DMS 273 (cell line): ENCODE data around the gene HAX1.
"Not testable (repeated sequence)": the region's sequence is repeated elsewhere in the genome, so short reads cannot be mapped to it uniquely, and the experiment has no call there.

Experiments
- DNase-seq: peaks from one replicate; lab custom pipeline; 2025; ENCODE audit not compliant: unreplicated experiment; lab: John Stamatoyannopoulos, UW

The HAX1 gene

DNA sequence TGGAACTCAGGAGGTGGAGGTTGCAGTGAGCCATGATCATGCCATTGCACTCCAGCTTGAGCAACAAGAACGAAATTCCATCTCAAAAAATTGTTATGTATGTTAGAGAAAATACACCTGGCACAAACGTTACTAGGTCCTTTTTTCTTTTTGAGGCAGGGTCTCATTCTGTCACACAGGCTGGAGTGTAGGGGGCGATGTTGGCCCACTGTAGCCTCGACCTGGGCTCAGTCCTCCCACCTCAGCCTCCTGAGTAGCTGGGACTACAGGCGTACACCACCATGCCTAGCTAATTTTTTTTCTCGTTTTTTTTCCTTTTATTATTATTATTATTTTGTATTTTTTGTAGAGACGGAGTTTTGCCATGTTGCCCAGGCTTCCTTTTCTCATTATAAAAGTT, 4.4 kb downstream of the HAX1 start:
- peak; percentile 20 for DNase-seq

DNA sequence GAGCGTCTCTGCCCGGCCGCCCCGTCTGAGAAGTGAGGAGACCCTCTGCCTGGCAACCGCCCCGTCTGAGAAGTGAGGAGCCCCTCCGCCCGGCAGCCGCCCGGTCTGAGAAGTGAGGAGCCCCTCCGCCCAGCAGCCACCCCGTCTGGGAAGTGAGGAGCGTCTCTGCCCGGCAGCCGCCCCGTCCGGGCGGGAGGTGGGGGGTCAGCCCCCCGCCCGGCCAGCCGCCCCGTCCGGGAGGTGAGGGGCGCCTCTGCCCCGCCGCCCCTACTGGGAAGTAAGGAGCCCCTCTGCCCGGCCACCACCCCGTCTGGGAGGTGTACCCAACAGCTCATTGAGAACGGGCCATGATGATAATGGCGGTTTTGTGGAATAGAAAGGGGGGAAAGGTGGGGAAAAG, 15.2 kb downstream of the HAX1 start:
- DNase-seq, result not testable (repeated sequence)

DNA sequence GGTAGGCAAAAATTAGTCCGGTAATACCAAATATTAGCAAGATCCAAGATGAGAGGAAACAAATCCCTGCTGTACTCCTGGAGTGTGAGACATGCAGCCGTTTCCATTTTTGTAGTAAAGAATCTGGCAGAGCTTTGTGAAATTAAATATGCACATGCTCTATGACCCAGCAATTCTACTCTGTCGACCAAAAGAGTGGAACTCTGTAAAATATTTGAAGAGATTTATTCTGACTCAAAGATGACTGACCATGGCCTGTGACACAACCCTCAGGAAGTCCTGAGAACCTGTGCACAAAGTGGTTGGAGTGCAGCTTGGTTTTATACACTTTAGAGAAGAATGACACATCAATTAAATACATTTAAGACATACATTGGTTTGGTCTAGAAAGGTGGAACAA, 16.2 kb downstream of the HAX1 start:
- DNase-seq, result no peak

DNA sequence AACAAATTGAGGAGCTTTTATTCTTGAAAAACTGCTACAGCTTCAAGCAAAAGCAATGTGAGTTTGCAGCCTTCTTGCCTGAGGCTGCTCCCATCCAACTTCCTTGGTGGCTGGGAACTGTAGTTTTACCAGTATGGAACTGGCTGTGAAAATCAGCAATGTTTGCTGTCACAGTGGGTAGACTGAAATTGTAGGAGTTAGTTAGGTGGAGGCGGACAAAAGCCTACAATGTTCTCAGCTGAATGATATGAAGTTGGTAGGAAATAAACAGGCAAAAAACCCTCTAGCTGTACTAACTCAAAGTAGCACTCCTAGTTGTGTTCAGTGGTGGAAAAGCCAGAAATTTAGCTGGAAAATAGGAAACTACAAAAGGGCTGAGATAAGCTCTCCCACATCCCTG, 18.5 kb downstream of the HAX1 start:
- no peak for DNase-seq

DNA sequence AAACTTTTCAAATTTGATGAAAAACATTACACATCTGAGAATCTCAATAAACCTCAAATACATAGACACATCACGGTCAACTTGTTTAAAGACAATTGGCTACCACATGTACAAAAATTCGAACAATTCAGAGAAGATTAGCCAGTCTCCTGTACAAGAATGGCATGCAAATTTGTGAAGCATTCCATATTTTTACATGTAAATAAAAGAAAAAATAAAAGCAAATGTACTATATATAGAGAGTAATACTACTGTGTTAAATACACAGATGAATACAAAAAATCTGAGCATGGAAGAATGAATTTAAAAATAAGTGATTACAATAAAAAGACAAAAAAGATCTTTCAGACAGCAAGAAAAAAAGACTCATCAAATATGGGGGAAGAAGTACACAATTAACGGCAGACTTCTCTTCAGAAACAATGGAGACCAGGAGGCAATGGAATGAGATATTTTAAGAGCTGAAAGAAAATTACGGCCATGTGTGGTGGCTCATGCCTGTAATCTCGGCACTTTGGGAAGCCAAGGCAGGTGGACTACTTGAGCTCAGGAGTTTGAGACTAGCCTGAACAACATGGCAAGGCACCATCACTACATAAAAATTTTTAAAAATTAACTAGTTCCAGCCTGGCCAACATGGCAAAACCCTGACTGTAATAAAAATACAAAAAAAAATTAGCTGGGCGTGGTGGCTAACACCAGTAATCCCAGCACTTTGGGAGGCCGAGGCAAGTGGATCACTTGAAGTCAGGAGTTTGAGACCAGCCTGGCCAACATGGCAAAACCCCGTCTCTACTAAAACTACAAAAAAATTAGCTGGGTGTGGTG, 23.2 kb downstream of the HAX1 start:
- peak; percentile 17 for DNase-seq

DNA sequence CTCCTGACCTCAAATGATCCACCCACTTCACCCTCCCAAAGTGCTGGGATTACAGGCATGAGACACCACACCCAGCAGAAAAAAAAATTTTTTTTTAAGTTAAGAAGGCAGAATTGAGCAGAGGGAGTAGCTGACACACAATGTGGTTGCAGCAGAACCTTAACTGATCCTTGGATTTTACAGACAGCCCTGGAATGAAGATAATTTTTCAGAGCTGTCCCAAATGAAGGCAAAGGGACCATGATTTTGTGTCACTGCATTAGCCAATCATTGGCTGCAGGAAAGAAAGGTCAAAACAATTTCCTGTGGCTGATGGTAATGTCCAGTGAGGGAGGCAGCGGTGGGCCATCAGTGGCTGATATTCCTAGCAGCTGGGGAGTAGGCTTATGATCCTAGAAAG, 29.2 kb downstream of the HAX1 start:
- DNase-seq, result no peak

DNA sequence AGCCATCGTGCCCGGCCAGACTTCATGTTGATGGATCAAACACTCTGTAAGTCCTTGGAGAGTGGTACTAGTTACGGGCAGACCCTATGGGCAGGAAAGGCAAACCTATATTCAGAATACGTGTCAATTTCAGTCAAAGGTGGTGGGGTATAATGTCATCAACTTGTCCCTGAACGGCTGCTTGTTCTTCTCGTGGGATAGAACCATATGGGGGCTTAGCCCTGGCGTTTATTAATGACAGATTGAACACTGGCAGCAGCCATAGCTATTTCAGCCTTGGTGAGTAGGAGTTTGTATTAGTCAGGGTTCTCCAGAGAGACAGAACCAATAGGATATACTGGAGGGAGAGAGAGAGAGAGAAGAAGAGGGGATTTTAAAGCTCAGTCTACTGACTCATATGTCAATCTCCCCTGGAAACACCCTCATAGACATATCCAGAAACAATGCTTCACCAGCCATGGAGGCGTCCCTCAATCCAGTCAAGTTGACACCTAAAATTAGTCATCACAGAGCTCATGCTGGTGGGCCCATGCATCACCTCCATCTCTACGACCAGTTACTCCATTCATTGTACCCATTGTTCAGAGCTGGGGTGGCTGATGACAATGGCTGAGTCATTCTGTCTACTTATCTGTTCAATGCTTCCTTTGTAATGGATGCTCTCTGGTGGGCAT, 32.4 kb downstream of the HAX1 start:
- no peak for DNase-seq

DNA sequence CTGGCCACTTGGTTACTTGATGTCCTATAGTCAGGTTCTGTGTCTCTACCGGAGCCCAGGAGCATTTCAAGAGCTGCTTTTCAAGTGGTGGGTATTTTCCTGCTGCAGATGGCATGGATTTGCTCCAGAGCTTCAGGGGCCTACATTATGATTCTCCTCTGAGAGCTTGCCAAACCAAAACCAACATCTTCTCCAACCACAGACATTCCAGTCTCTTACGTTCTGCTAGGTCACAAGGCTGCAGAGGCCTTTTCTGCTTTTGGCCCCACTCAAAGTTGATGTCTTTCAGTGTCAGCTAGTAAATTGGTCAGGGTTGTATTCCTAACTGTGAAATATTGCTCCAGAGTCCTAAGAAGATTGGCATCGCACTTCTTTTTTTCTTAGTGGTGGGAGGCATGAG, 33.7 kb downstream of the HAX1 start:
- DNase-seq, result no peak

DNA sequence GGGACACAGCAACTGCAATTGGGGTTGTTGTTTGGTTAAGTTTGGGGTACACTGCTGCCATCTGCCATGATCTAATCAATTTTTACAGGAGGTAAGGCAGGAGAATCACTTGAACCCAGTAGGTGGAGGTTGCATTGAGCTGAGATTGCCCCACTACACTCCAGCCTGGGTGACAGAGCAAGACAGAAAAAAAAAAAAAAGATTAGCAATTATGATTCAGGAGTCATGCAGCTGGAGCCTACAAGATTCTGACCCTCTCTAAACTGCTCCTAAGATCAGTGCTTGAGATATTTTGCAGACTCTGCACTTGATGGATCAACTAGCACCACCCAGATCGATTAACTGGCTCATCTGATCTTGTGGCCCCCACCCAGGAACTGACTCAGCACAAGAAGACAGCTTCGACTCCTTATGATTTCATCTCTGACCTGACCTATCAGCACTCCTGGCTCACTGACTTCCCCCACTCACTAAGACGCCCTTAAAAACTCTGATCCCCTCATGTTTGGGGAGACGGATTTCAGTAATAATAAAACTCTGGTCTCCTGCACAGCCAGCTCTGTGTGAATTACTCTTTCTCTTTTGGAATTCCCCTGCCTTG, 35.3 kb downstream of the HAX1 start:
- not testable (repeated sequence) for DNase-seq

DNA sequence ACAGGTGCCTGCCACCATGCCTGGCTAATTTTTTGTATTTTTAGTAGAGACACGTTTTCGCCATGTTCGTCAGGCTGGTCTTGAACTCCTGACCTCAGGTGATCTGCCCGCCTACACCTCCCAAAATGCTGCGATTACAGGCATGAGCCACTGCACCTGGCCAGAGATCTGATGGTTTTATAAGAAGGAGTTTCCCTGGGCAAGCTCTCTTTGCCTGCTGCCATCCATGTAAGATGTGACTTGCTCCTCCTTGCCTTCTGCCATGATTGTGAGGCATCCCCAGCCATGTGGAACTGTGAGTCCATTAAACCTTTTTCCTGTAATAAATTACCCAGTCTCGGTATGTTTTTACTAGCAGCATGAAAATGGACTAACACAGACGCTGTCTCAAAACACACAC, 36.7 kb downstream of the HAX1 start:
- not testable (repeated sequence) for DNase-seq

DNA sequence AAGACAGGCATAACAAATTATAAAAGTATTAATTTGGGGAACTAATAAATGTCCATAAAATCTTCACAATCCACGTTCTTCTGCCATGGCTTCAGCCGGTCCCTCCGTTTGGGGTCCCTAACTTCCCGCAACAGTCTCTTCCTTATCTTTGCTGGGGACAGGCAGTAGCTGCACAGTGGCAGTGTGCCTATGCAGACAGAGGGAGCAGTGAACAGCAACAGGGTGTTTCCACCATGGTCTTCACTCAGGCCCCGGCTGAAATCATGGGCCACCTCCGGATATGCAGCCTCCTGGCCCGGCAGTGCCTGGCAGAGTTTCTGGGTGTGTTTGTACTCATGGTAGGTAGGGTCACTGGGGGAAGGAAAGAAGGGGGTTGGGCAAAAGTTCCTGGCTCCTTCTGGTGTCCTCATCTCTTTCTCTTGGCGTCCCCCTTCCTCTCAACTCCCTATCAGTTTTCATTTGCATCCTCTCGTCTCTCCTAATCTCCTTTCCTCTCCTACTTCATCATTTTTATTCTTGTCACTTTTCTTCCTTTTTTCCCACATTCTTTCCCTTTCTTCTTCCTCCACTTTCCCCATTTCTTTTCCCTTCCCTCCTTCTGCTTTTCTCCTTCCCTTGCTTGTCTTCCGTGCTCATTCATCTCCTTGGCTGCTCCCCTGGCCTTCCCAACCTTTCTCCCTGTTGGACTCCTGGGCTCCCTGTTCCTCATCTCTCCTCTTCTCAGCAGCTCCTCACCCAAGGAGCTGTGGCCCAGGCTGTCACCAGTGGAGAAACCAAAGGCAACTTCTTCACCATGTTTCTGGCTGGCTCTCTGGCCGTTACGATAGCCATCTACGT, 40.0 kb downstream of the HAX1 start:
- DNase-seq, result not testable (repeated sequence)

DNA sequence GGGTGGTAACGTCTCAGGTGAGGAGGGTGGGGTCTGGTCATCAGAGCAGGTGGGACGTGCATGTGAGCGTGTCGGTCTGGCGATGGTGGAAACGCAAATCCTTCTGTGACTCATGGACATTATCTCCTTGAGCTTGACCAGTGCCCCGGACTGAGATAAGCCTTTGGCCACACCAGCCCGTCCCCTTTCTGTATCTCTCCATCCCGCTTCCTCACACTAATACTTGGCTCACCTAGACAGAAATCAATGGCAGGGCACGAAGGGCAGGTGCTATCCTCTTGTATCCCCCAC, 40.6 kb downstream of the HAX1 start:
- DNase-seq, result no peak

DNA sequence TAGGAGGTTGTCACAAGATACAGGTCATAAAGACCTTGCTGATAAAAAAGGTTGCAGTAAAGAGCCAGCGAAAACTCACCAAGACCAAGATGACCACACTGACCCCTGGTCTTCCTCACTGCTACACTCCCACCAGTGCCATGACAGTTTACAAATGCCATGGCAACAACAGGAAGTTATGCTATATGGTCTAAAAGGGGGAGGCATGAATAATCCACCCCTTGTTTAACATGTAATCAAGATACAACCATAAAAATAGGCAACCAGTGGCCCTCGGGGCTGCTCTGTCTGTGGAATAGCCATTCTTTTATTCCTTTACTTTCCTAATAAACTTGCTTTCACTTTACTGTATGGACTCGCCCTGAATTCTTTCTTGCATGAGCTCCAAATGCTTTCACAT, 41.8 kb downstream of the HAX1 start:
- DNase-seq, result not testable (repeated sequence)

DNA sequence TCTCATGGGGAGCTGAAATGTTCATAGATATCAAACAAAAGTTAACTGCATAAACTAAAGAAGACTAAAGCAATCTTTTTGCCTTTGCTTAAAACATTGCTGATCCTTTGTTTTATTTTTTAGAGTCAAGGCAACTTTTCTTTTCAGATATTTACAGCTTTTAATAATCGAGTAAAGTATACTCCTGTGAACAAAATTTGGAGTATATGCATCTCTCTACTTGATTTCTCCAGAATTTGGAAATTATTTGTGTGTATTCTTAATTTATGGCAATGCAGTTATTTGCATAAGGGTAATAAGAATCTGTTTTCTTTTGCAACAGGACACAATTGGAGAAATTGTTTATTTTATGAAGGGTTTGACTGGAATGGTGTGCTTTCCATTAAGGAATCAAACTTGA, 44.3 kb downstream of the HAX1 start:
- DNase-seq, result no peak

DNA sequence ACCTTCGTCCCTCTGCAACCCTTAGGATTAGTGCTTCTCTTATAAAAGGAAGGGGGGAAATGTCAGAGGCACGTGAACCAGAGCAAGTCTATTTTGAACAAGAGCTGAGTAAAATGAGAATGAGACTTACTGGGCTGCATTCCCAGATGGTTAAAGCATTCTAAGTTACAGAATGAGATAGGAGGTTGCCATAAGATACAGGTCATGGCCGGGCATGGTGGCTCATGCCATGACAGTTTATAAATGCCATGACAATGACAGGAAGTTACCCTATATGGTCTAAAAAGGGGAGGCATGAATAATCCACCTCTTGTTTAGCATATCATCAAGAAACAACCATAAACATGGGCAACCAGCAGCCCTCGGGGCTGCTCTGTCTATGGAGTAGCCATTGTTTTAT, 46.0 kb downstream of the HAX1 start:
- DNase-seq, result no peak

DNA sequence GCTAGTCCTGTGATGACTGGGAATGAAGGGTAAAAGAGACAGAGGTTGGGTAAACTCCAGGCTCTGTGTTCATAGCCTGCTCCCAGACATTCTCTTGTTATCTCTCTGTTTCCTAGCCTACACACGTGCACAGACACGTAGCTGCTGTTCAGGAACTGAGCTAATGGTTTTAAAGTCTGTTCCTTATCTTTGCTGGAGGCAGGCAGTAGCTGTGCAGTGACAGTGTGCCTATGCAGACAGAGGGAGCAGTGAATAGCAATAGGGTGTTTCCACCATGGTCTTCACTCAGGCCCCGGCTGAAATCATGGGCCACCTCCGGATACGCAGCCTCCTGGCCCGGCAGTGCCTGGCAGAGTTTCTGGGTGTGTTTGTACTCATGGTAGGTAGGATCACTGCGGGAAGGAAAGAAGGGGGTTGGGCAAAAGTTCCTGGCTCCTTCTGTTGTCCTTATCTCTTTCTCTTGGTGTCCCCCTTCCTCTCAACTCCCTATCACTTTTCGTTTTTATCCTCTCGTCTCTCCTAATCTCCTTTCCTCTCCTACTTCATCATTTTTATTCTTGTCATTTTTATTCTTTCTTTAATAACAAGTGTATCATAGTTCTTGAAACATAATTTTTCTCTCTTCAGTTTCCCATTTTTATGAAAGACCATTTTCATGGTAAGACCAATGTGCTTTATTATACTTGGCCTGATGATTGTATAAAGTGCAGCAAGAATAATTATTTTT, 48.6 kb downstream of the HAX1 start, which contains the start of gene AQP10:
Gene AQP10 (plus strand): TSS at position 212 of the 727 bp plus-strand sequence. CDS start 63 bp downstream, at position 275.
- DNase-seq, result peak; percentile 27

DNA sequence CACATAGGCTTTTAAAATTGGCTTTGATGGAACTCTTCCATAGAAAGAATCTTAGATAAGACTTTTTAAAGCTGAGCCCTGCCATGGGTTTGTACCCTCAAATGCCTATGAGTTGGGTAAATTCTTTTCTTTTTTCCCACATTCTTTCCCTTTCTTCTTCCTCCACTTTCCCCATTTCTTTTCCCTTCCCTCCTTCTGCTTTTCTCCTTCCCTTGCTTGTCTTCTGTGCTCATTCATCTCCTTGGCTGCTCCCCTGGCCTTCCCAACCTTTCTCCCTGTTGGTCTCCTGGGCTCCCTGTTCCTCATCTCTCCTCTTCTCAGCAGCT, 49.1 kb downstream of the HAX1 start:
- not testable (repeated sequence) for DNase-seq

DNA sequence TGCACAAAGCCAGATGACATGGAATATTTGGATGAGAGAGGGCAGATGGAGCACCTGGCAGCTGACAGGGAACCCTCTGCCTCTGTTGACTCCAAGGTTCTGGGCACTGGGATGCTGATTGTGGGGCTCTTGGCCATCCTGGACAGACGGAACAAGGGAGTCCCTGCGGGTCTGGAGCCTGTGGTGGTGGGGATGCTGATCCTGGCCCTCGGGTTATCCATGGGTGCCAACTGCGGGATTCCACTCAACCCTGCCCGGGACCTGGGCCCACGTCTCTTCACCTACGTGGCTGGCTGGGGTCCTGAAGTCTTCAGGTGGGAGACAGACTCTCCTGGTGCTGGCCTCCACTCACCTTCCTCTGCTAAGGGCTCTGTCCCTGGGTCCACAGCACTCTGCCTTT, 51.1 kb downstream of the HAX1 start:
- DNase-seq, result no peak

DNA sequence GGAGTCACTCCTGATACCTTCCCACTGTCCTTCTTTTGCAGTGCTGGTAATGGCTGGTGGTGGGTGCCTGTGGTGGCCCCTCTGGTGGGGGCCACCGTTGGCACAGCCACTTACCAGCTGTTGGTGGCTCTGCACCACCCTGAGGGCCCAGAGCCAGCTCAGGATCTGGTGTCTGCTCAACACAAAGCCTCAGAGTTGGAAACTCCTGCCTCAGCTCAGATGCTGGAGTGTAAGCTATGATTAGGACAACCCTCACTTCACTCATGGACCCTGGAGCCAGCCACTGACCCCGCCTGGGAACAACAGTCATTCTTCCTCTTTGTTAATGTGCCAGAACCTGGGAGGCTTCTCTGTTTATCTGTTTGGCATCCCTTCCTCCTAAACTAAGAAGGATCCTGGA, 51.8 kb downstream of the HAX1 start:
- DNase-seq, result no peak

DNA sequence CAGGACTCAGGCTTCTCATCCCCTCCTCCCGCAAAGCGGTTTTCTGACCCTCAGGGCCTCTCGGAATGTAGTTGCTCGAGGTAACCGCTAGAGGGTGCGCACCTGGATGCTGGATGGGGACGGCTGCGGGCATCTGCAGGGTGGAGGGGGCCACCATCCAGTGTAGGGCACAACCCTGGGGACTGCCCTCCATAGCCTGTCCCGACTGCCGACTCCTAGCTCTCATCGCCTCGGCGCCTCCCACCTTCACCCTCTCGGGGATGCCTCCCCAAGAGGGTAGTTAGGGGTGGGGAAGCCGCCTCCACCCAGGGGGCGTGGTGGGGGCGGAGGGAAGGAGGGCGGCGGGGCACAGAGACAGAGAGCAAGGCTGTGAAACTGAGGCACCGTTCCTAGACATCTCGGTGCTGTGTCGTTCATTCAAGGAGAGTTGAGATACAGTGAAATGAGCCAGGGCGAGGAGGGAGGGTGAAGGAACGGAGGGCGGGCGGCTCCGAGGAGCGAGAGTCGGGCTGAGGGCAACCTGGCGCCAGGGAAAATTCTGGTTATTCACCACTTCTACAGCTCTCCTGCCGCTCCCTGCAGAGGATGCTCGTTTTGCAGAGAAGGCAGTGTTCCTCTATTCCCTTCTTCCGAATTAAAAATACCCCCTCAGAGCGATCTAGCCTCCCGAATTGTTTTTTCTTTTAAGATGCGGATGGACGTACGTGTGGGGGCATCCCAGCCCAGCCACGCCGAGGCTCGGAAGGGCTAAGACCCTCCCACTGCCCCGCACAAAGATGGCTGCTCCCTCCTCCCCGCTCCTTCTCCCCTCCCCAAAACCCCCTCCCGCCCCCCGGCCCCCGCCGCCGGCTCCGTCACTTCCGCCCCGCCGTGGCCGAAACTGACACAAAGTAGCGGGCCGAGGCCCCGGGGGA, 52.5 kb downstream of the HAX1 start, which contains the start of gene ATP8B2:
Gene ATP8B2 (plus strand): TSS at position 857 of the 914 bp plus-strand sequence. CDS start 2,617 bp downstream, outside the sequence.
- peak; percentile 92 for DNase-seq
